ENCODE results near the gene SESTD1. TPM values are rescaled to one million over a fixed set of nuclear protein-coding genes. Genes with fewer than 3 reads are reported as not detected.

SESTD1 gene
- total and polyA plus RNA-seq, 2 of the 4 experiments (the other 2 are of a cell fraction), result 8.4 to 12.7 TPM

GRCh38 chr2:179302764-179303571, 38.3 kb upstream of the SESTD1 start:
- Histone ChIP-seq H2BK120ac (ENCODE audit: low read depth, low read length) (no peak overlapping the region), H3K14ac (replicated peaks; ENCODE audit: low read depth, low read length) (no peak overlapping the region), H4K91ac (ENCODE audit: insufficient read depth, low read depth, low read length) (no peak overlapping the region), H3K23ac (ENCODE audit: low read depth, low read length) (no peak overlapping the region), H3K18ac (ENCODE audit: low read depth, low read length) (no peak overlapping the region), H3K9ac (ENCODE audit: low read depth, low read length) (no peak overlapping the region), H2AK5ac (ENCODE audit: low read depth, low read length) (no peak overlapping the region), H2AK9ac (replicated peaks; ENCODE audit: low read depth, low read length, poor library complexity) (no peak overlapping the region), H3K9me1 (ENCODE audit: insufficient read depth, low read length) (no peaks in the 10 kb centered on the region), H2BK5ac (ENCODE audit: low read depth, low read length, poor library complexity, severe bottlenecking) (no peak overlapping the region), H3K27ac (ENCODE audit: insufficient read depth, low read length) (no peak overlapping the region), H2BK20ac (ENCODE audit: low read depth, low read length) (no peak overlapping the region), H2BK15ac (ENCODE audit: low read depth, low read length) (no peak overlapping the region), H3K27me3 (ENCODE audit: control insufficient read depth, insufficient read depth, low read length) (peaks cover 2% of the 10 kb centered on the region; the same call in 1 of the 2 replicates), H3K4me3 (ENCODE audit: insufficient read depth, low read depth, low read length) (no peak overlapping the region), H2AFZ (replicated peaks; ENCODE audit: low read length, poor library complexity) (no peak overlapping the region), H3K4ac (ENCODE audit: low read depth, low read length) (no peak overlapping the region), H4K20me1 (ENCODE audit: insufficient read depth, low read length) (no peaks in the 10 kb centered on the region), H3K36me3 (ENCODE audit: control insufficient read depth, insufficient read depth, low read length) (no peaks in the 10 kb centered on the region), H3K4me2 (ENCODE audit: low read depth, low read length) (peak overlapping the region; percentile 51; the same call in 1 of the 2 replicates), H3K9me3 (ENCODE audit: control insufficient read depth, insufficient read depth, low read length) (no peaks in the 10 kb centered on the region), H3K56ac (ENCODE audit: extremely low read depth, insufficient read depth, low read length) (no peak overlapping the region), H4K8ac (ENCODE audit: low read depth in 2 of 2, low read length in 2 of 2) (no peak overlapping the region), H4K5ac (ENCODE audit: low read depth, low read length) (no peak overlapping the region), H3K4me1 (ENCODE audit: control insufficient read depth, insufficient read depth, low read length) (peaks cover 2% of the 10 kb centered on the region; the same call in 1 of the 2 replicates), H3K79me1 (ENCODE audit: low read depth in 1 of 2, low read length in 2 of 2) (no peaks in the 10 kb centered on the region)
- peak; percentile 4 for DNase-seq
- intact Hi-C loops (cut with micrococcal nuclease), result no loop called here
- 63% methylated on average over 3 of the region's 6 CpGs; no CpG with 5 or more reads in 1 of the 2 experiments for WGBS, 2 experiments (ENCODE audit: extremely low coverage in 2 of 2, insufficient read length in 1 of 2)
- in situ Hi-C loops (cut with MboI; ENCODE audit: low sequenced_read_pairs), result no loop called here
- no TSS peak for BruUV-seq (replicated peaks)
- ATAC-seq (ENCODE audit: low read depth), result peak; percentile 65
- dilution Hi-C loops (cut with HindIII; ENCODE audit: low sequenced_read_pairs, unreplicated experiment), result no loop called here
- POLR2A ChIA-PET (ENCODE audit: unreplicated experiment), result no interaction called here
- CTCF ChIA-PET, result interaction anchor here (1.0 kb wide), 1 partner anchor 8 kb away, joined by 3 read pairs; no protein-coding TSS in a partner anchor
- no peak for TF ChIP-seq CEBPB (IDR thresholded peaks at IDR 0.05; ENCODE audit: low read depth, low read length)
- no peak for TF ChIP-seq USF2 (IDR thresholded peaks at IDR 0.05; ENCODE audit: low read depth, low read length)
- TF ChIP-seq MAZ (IDR thresholded peaks at IDR 0.05; ENCODE audit: borderline replicate concordance, low read depth, low read length), result no peak
- TF ChIP-seq MXI1 (IDR thresholded peaks at IDR 0.05; ENCODE audit: borderline replicate concordance, low read depth, low read length), result no peak
- no peak for TF ChIP-seq CHD1 (IDR thresholded peaks at IDR 0.05; ENCODE audit: low read depth, low read length)
- no peak for TF ChIP-seq NFE2L2 (IDR thresholded peaks at IDR 0.05; ENCODE audit: low read depth, low read length)
- TF ChIP-seq RAD21 (IDR thresholded peaks at IDR 0.05; ENCODE audit: low read length), result no peak
- TF ChIP-seq RFX5 (IDR thresholded peaks at IDR 0.05; ENCODE audit: low read depth, low read length), result no peak
- no peak for TF ChIP-seq FOS (IDR thresholded peaks at IDR 0.05; ENCODE audit: low read depth, low read length)
- no peak for TF ChIP-seq POLR2A (IDR thresholded peaks at IDR 0.05; ENCODE audit: low read depth, low read length)
- TF ChIP-seq SMC3 (IDR thresholded peaks at IDR 0.05; ENCODE audit: low read depth, low read length), result no peak
- no peak for TF ChIP-seq BHLHE40 (IDR thresholded peaks at IDR 0.05; ENCODE audit: low read depth, low read length)
- TF ChIP-seq RCOR1 (IDR thresholded peaks at IDR 0.05; ENCODE audit: insufficient replicate concordance, low read length), result no peak
- TF ChIP-seq ELK1 (IDR thresholded peaks at IDR 0.05; ENCODE audit: borderline replicate concordance, low read depth, low read length), result no peak
